Adrenal gland (tissue), 12 donors: ENCODE measurements around the gene ING5. TPM values are rescaled to one million over a fixed set of nuclear protein-coding genes. Genes with fewer than 3 reads are reported as not detected.

Source experiments
- DNase-seq, 7 donors: peaks; one replicate each; pipeline ENCODE4 v3.0.0-alpha.2; 2019 to 2020
- H3K27ac ChIP-seq, 5 donors: fragments of 200-600 bp; sonication (generic) in 4 of 5; 1 replicate in 3 of 5; 2 replicates in 2 of 5; pipeline versions ENCODE4 v1.5.1 to v1.8.0; 2016 to 2020; ENCODE audit warnings: mild to moderate bottlenecking in 1 of 5
- H3K27me3 ChIP-seq: fragments of 200-600 bp; 2 replicates; pipeline ENCODE4 v1.8.0; 2021
- H3K36me3 ChIP-seq, 2 donors: fragments of 200-600 bp; replicated peaks in 1 of 2; 1 replicate in 1 of 2; 2 replicates in 1 of 2; pipeline versions ENCODE4 v1.5.1 to v1.8.0; 2018 to 2022
- H3K4me1 ChIP-seq, 2 donors: fragments of 200-600 bp; replicated peaks in 1 of 2; 1 replicate in 1 of 2; 2 replicates in 1 of 2; pipeline versions ENCODE4 v1.5.1 to v1.8.0; 2018 to 2021
- H3K4me3 ChIP-seq, 4 donors: fragments of 200-600 bp; sonication (generic) in 3 of 4; one replicate each; pipeline ENCODE4 v1.5.1; 2016 to 2018
- H3K9me3 ChIP-seq, 3 donors: fragments of 200-600 bp; sonication (generic) in 1 of 3; replicated peaks in 1 of 3; 1 replicate in 2 of 3; 2 replicates in 1 of 3; pipeline versions ENCODE4 v1.5.1 to v1.8.0; 2016 to 2021
- POLR2A ChIP-seq, 2 donors: fragments of 450-650 bp; IDR thresholded peaks; one replicate each; pipeline ENCODE4 v1.6.1; 2017; ENCODE audit warnings: antibody characterized with exemption in 2 of 2, mild to moderate bottlenecking in 2 of 2, moderate library complexity in 1 of 2
- WGBS, 4 donors: extraction: QIAGEN DNeasy Blood & Tissue Kit in 2 of 4; methylation state at CpG; one replicate each; pipeline versions ENCODE4 v1.1.5 to v1.1.7; 2013 to 2017; 5-methylcytosine and 5-hydroxymethylcytosine counted together
- intact Hi-C, 2 donors: fragments of 100-400 bp; cut with DNase I; formaldehyde crosslinking; loops; one replicate each; pipeline versions ENCODE4 v1.14.1 to v1.15.0; 2022 to 2023
- polyA plus RNA-seq, 3 donors: library from polyadenylated mRNA; stranded (reverse); fragments of 200-250 nt in 2 of 3; fragments of 350-450 nt in 1 of 3; fragmentation: Illumina TruSeq in 1 of 3; extraction: RNeasy Lipid Tissue Mini Kit (QIAGEN cat#74804) in 1 of 3; gene quantifications; one replicate each; pipeline ENCODE4 v1.2.3, GENCODE V29; 2013 to 2014
- total RNA-seq, 9 donors: library from RNA; depleted of rRNA in 4 of 9; stranded (reverse); fragments of >200 nt in 4 of 9; fragments of 120-200 nt in 1 of 9; fragmentation: NEBNext Ultra II Directional in 1 of 9; extraction: Animal tissue kit (Norgen Biotek cat#: 25700) in 1 of 9; gene quantifications; one replicate each; pipeline versions ENCODE4 v1.1.0 to v1.2.4, GENCODE V29; 2013 to 2023
- TF ChIP-seq, protein P1 (sequence below), 6 experiments: fragments of 450-650 bp in 4 of 6; fragments of 200-600 bp in 2 of 6; sonication (generic) in 1 of 6; IDR thresholded peaks; 1 replicate in 5 of 6; 2 replicates in 1 of 6; pipeline versions ENCODE4 v1.5.1 to v1.8.0; 2016 to 2021; ENCODE audit warnings: antibody characterized with exemption in 6 of 6, mild to moderate bottlenecking in 2 of 6, moderate library complexity in 1 of 6
- donor health status: healthy with polysubstance abuse.
- donor health status: Bipolar disorder and iron deficiency.
- donor health status: DM: yes; HTN: yes; CAD: no.
- donor health status: DM: no; HTN: no; CAD: no.
- donor health status: DM: no; HTN: no; CAD: no.
- donor health status: DM: yes; HTN: yes; CAD: no.

Gene ING5
- total and polyA plus RNA-seq, 12 donors = 13.3 to 83.1 (median 31.7) TPM

GRCh38 chr2:241665731-241666440, 36.0 kb upstream of the ING5 start:
- Histone ChIP-seq H3K9me3 (no peaks in the 10 kb centered on the region), H3K4me1 (no peaks in the 10 kb centered on the region), H3K27ac (no peak overlapping the region), H3K27me3 (no peaks in the 10 kb centered on the region), H3K4me3 (no peak overlapping the region), H3K36me3 (peaks cover 0 to 45% of the 10 kb centered on the region in 2 donors)
- TF ChIP-seq POLR2A (IDR thresholded peaks at IDR 0.05) = no peak
- TF ChIP-seq, protein P1, sequence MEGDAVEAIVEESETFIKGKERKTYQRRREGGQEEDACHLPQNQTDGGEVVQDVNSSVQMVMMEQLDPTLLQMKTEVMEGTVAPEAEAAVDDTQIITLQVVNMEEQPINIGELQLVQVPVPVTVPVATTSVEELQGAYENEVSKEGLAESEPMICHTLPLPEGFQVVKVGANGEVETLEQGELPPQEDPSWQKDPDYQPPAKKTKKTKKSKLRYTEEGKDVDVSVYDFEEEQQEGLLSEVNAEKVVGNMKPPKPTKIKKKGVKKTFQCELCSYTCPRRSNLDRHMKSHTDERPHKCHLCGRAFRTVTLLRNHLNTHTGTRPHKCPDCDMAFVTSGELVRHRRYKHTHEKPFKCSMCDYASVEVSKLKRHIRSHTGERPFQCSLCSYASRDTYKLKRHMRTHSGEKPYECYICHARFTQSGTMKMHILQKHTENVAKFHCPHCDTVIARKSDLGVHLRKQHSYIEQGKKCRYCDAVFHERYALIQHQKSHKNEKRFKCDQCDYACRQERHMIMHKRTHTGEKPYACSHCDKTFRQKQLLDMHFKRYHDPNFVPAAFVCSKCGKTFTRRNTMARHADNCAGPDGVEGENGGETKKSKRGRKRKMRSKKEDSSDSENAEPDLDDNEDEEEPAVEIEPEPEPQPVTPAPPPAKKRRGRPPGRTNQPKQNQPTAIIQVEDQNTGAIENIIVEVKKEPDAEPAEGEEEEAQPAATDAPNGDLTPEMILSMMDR (IDR thresholded peaks at IDR 0.05) = no peak
- DNase-seq = no peak
- intact Hi-C loops = no loop called here
- WGBS, 4 donors = 83 to 92% (median 87%) methylated on average over 23 of the region's 23 CpGs

DNA sequence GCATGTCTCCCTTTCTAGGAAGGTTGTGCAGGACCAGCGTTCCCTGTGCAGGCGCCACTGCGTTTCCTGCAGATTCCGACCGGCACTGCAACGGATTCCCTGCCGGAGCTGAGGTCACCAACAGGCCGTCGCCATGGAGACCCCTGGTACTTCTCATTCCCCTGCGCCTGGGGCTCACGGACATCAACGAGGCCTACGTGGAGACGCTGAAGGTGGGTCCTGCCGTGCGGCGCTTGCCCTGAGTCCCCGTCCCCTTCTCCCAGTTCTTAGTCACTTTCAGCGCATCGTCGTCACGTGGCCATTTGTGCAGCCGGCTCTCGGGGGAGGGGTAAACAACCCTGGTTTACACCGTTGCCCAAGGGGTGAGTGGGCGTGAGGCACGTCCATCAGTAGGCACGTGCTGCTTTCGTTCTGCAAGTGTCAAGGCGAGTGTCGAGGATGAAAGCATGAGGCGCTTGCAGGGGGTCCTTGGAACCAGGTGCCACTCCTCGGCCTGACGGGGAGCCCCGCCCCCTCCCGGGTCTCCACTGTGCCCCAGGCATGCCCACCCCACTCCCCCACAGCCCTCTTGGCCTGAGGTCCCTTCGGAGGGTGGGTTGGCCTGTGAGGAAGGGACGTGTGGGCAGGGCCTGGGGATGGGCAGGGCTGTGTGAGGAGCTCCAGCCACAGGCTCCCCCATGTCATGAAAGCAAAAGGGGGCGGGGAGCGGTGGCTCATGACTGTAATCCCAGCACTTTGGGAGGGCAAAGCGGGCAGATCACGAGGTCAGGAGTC, 35.0 kb upstream of the ING5 start:
- Histone ChIP-seq H3K9me3 (no peaks in the 10 kb centered on the region), H3K36me3 (peaks cover 0 to 51% of the 10 kb centered on the region in 2 donors), H3K4me1 (no peaks in the 10 kb centered on the region), H3K27me3 (no peaks in the 10 kb centered on the region), H3K27ac (peak overlapping the region in 1 of 5 donors; percentile 30), H3K4me3 (no peak overlapping the region)
- intact Hi-C loops = no loop called here
- WGBS, 4 donors = 74 to 79% (median 79%) methylated on average over 27 to 42 of the region's 42 CpGs
- peak in 1 of 7 donors; percentile 79 for DNase-seq
- no peak for TF ChIP-seq POLR2A (IDR thresholded peaks at IDR 0.05)
- TF ChIP-seq, protein P1 (IDR thresholded peaks at IDR 0.05) = no peak

DNA sequence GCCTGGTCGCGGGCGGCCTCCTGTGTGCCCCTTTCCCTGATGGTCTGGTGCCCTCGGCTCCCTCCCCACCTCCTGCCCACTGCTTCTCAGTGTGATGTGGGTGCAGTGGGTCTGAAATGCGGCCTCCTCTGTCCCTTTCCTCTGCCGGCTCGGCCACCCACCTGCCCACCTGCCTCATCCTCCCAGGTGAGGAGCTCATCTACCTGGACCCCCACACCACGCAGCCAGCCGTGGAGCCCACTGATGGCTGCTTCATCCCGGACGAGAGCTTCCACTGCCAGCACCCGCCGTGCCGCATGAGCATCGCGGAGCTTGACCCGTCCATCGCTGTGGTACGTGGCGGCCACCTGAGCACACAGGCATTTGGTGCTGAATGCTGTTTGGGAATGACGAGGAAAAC, 33.5 kb upstream of the ING5 start:
- WGBS, 4 donors = 95 to 96% (median 95%) methylated on average over 15 to 21 of the region's 21 CpGs

DNA sequence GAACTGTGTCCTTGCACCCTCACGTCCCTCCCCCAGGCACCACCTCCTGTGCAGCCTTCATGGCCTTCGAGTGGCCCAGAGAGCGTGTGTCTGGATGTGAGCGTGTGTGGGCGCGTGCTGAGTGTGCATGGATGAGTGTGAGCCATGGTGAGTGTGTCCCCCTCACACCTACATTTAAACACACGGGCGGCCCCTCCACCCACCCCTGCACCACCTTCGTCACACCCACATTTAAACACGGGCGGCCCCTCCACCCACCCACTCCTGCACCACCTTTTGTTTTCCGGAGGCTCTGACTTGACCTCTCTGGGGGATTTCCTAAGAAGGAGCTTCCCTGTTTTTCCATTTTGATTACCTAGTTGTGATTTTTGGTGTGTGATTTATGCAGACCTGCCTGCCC, 33.0 kb upstream of the ING5 start:
- TF ChIP-seq POLR2A (IDR thresholded peaks at IDR 0.05) = no peak
- TF ChIP-seq, protein P1 (IDR thresholded peaks at IDR 0.05) = no peak
- Histone ChIP-seq H3K9me3 (no peaks in the 10 kb centered on the region), H3K4me3 (no peak overlapping the region), H3K27me3 (no peaks in the 10 kb centered on the region), H3K4me1 (no peaks in the 10 kb centered on the region), H3K27ac (no peak overlapping the region), H3K36me3 (peaks cover 0 to 58% of the 10 kb centered on the region in 2 donors)
- intact Hi-C loops = no loop called here
- 77 to 92% (median 85%) methylated on average over 12 of the region's 12 CpGs for WGBS, 4 donors
- DNase-seq = no peak

More for the DNA sequence above, 33.5 kb upstream of the ING5 start:
- no peak for DNase-seq
- no peak for TF ChIP-seq POLR2A (IDR thresholded peaks at IDR 0.05)
- TF ChIP-seq, protein P1 (IDR thresholded peaks at IDR 0.05) = no peak
- no peaks in the 10 kb centered on the region for H3K27me3 ChIP-seq
- peaks cover 0 to 58% of the 10 kb centered on the region in 2 donors for H3K36me3 ChIP-seq
- intact Hi-C loops = no loop called here
- H3K9me3 ChIP-seq = no peaks in the 10 kb centered on the region
- H3K4me3 ChIP-seq = no peak overlapping the region
- no peak overlapping the region for H3K27ac ChIP-seq
- no peaks in the 10 kb centered on the region for H3K4me1 ChIP-seq
